Measurements from ENCODE around the gene KRTAP13-3.

Gene KRTAP13-3

GRCh38 chr21:30425826-30426225, at the start of gene KRTAP13-3:
Gene KRTAP13-3, minus strand, starts transcription at chr21:30425926. Its CDS starts 14 bp downstream, at chr21:30425912.
- no peaks in the 10 kb centered on the region for H3K36me3 Mint-ChIP-seq (ENCODE audit: low read depth)
- H3K27me3 Mint-ChIP-seq = no peaks in the 10 kb centered on the region
- H3K9me3 Mint-ChIP-seq = no peaks in the 10 kb centered on the region
- H3K27ac Mint-ChIP-seq = no peak within 1 kb of the TSS
- H3K4me3 Mint-ChIP-seq = no peak within 1 kb of the TSS
- no peaks in the 10 kb centered on the region for H3K4me1 Mint-ChIP-seq (ENCODE audit: low read depth)
- intact Hi-C loops (cut with micrococcal nuclease) = no loop called here

- no peaks in the 10 kb centered on the region for H3K36me3 Mint-ChIP-seq (ENCODE audit: low read depth)
- no peak overlapping the region for H3K27ac Mint-ChIP-seq
- no peaks in the 10 kb centered on the region for H3K4me1 Mint-ChIP-seq (ENCODE audit: low read depth)
- H3K4me3 Mint-ChIP-seq = no peak overlapping the region
- H3K27me3 Mint-ChIP-seq = no peaks in the 10 kb centered on the region
- peaks cover 19% of the 10 kb centered on the region for H3K9me3 Mint-ChIP-seq
- intact Hi-C loops (cut with micrococcal nuclease) = no loop called here
These were observed 43.4 kb upstream of the KRTAP13-3 start for GRCh38 chr21:30468900-30469714.

GRCh38 chr21:30463713-30464112, 38.0 kb upstream of the KRTAP13-3 start:
- intact Hi-C loops (cut with micrococcal nuclease) = no loop called here
- Mint-ChIP-seq H3K36me3 (ENCODE audit: low read depth) (no peaks in the 10 kb centered on the region), H3K27me3 (no peaks in the 10 kb centered on the region), H3K27ac (no peak overlapping the region), H3K4me3 (no peak overlapping the region), H3K4me1 (ENCODE audit: low read depth) (no peaks in the 10 kb centered on the region), H3K9me3 (no peaks in the 10 kb centered on the region)

GRCh38 chr21:30448514-30448913, 22.8 kb upstream of the KRTAP13-3 start:
- H3K27me3 Mint-ChIP-seq = no peaks in the 10 kb centered on the region
- no peaks in the 10 kb centered on the region for H3K4me1 Mint-ChIP-seq (ENCODE audit: low read depth)
- intact Hi-C loops (cut with micrococcal nuclease) = no loop called here
- no peaks in the 10 kb centered on the region for H3K36me3 Mint-ChIP-seq (ENCODE audit: low read depth)
- H3K4me3 Mint-ChIP-seq = no peak overlapping the region
- H3K9me3 Mint-ChIP-seq = no peaks in the 10 kb centered on the region
- H3K27ac Mint-ChIP-seq = no peak overlapping the region

GRCh38 chr21:30447056-30447455, 21.3 kb upstream of the KRTAP13-3 start:
- no peaks in the 10 kb centered on the region for H3K4me1 Mint-ChIP-seq (ENCODE audit: low read depth)
- no peaks in the 10 kb centered on the region for H3K9me3 Mint-ChIP-seq
- no peak overlapping the region for H3K4me3 Mint-ChIP-seq
- no peaks in the 10 kb centered on the region for H3K36me3 Mint-ChIP-seq (ENCODE audit: low read depth)
- no peaks in the 10 kb centered on the region for H3K27me3 Mint-ChIP-seq
- no peak overlapping the region for H3K27ac Mint-ChIP-seq
- intact Hi-C loops (cut with micrococcal nuclease) = no loop called here

- Mint-ChIP-seq H3K4me3 (no peak overlapping the region), H3K4me1 (ENCODE audit: low read depth) (no peaks in the 10 kb centered on the region), H3K27me3 (no peaks in the 10 kb centered on the region), H3K27ac (no peak overlapping the region), H3K36me3 (ENCODE audit: low read depth) (no peaks in the 10 kb centered on the region), H3K9me3 (no peaks in the 10 kb centered on the region)
- intact Hi-C loops (cut with micrococcal nuclease) = no loop called here
These were observed 18.5 kb upstream of the KRTAP13-3 start for GRCh38 chr21:30444204-30444603.

- no peak overlapping the region for H3K27ac Mint-ChIP-seq
- intact Hi-C loops (cut with micrococcal nuclease) = no loop called here
- H3K4me1 Mint-ChIP-seq (ENCODE audit: low read depth) = no peaks in the 10 kb centered on the region
- no peaks in the 10 kb centered on the region for H3K36me3 Mint-ChIP-seq (ENCODE audit: low read depth)
- H3K27me3 Mint-ChIP-seq = no peaks in the 10 kb centered on the region
- no peaks in the 10 kb centered on the region for H3K9me3 Mint-ChIP-seq
- no peak overlapping the region for H3K4me3 Mint-ChIP-seq
These were observed 17.5 kb upstream of the KRTAP13-3 start for GRCh38 chr21:30443226-30443625.

GRCh38 chr21:30439975-30440374, 14.2 kb upstream of the KRTAP13-3 start, which contains the start of gene KRTAP15-1:
Gene KRTAP15-1, plus strand, starts transcription at chr21:30440275. Its CDS starts 53 bp downstream, at chr21:30440328.
- Mint-ChIP-seq H3K9me3 (no peaks in the 10 kb centered on the region), H3K36me3 (ENCODE audit: low read depth) (no peaks in the 10 kb centered on the region), H3K4me3 (no peak within 1 kb of the TSS), H3K27ac (no peak within 1 kb of the TSS), H3K4me1 (ENCODE audit: low read depth) (no peaks in the 10 kb centered on the region), H3K27me3 (no peaks in the 10 kb centered on the region)
- intact Hi-C loops (cut with micrococcal nuclease) = no loop called here

- Mint-ChIP-seq H3K4me3 (no peak overlapping the region), H3K4me1 (ENCODE audit: low read depth) (no peaks in the 10 kb centered on the region), H3K27me3 (no peaks in the 10 kb centered on the region), H3K27ac (no peak overlapping the region), H3K9me3 (no peaks in the 10 kb centered on the region), H3K36me3 (ENCODE audit: low read depth) (no peaks in the 10 kb centered on the region)
- intact Hi-C loops (cut with micrococcal nuclease) = no loop called here
These were observed 11.4 kb upstream of the KRTAP13-3 start for GRCh38 chr21:30437010-30437565.

GRCh38 chr21:30434033-30434631, 8.4 kb upstream of the KRTAP13-3 start:
- H3K4me1 Mint-ChIP-seq (ENCODE audit: low read depth) = no peaks in the 10 kb centered on the region
- no peaks in the 10 kb centered on the region for H3K27me3 Mint-ChIP-seq
- H3K27ac Mint-ChIP-seq = no peak overlapping the region
- H3K36me3 Mint-ChIP-seq (ENCODE audit: low read depth) = no peaks in the 10 kb centered on the region
- no peaks in the 10 kb centered on the region for H3K9me3 Mint-ChIP-seq
- no peak overlapping the region for H3K4me3 Mint-ChIP-seq
- intact Hi-C loops (cut with micrococcal nuclease) = no loop called here

- no peak within 1 kb of the TSS for H3K27ac Mint-ChIP-seq
These were observed 4.5 kb upstream of the KRTAP13-3 start, which contains the start of gene KRTAP13-4 for GRCh38 chr21:30430170-30430655. Gene KRTAP13-4, plus strand, starts transcription at chr21:30430220. Its CDS starts 56 bp downstream, at chr21:30430276.

GRCh38 chr21:30426731-30427130, 1.0 kb upstream of the KRTAP13-3 start:
- Mint-ChIP-seq H3K36me3 (ENCODE audit: low read depth) (no peaks in the 10 kb centered on the region), H3K27ac (no peak overlapping the region), H3K4me1 (ENCODE audit: low read depth) (no peaks in the 10 kb centered on the region), H3K27me3 (no peaks in the 10 kb centered on the region), H3K4me3 (no peak overlapping the region), H3K9me3 (no peaks in the 10 kb centered on the region)
- intact Hi-C loops (cut with micrococcal nuclease) = no loop called here

More at GRCh38 chr21:30430170-30430655, 4.5 kb upstream of the KRTAP13-3 start, which contains the start of gene KRTAP13-4:
- intact Hi-C loops (cut with micrococcal nuclease) = no loop called here
- Mint-ChIP-seq H3K36me3 (ENCODE audit: low read depth) (no peaks in the 10 kb centered on the region), H3K27me3 (no peaks in the 10 kb centered on the region), H3K4me3 (no peak within 1 kb of the TSS), H3K4me1 (ENCODE audit: low read depth) (no peaks in the 10 kb centered on the region), H3K9me3 (no peaks in the 10 kb centered on the region)

GRCh38 chr21:30415993-30416392, 9.7 kb downstream of the KRTAP13-3 start:
- intact Hi-C loops (cut with micrococcal nuclease) = no loop called here
- no peaks in the 10 kb centered on the region for H3K4me1 Mint-ChIP-seq (ENCODE audit: low read depth)
- no peaks in the 10 kb centered on the region for H3K36me3 Mint-ChIP-seq (ENCODE audit: low read depth)
- no peak overlapping the region for H3K27ac Mint-ChIP-seq
- peaks cover 17% of the 10 kb centered on the region for H3K9me3 Mint-ChIP-seq
- no peak overlapping the region for H3K4me3 Mint-ChIP-seq
- H3K27me3 Mint-ChIP-seq = no peaks in the 10 kb centered on the region
